ENCODE results near the gene MBP. TPM values are rescaled to one million over a fixed set of nuclear protein-coding genes. Genes with fewer than 3 reads are reported as not detected.
"Not testable (repeated sequence)": the region's sequence is repeated elsewhere in the genome, so short reads cannot be mapped to it uniquely, and the experiment has no call there.

MBP gene
- total RNA-seq, 2 experiments from 2014 or later, result 138 to 148 TPM

- H3K27ac Mint-ChIP-seq, result not testable (repeated sequence)
These were observed 111.1 kb downstream of the MBP start for GRCh38 chr18:77021478-77021877.

GRCh38 chr18:77021075-77021474 is 111.5 kb downstream of the MBP start:
- Mint-ChIP-seq H3K36me3 (peaks cover 31% of the 10 kb centered on the region), H3K4me3 (no peak overlapping the region), H3K4me1 (peaks cover 10% of the 10 kb centered on the region), H3K27ac (no peak overlapping the region), H3K27me3 (no peaks in the 10 kb centered on the region), H3K9me3 (no peaks in the 10 kb centered on the region)
- DNase-seq, result no peak
- no peak for ATAC-seq (ENCODE audit: low read depth)
- POLR2A ChIA-PET, result no interaction called here

More at GRCh38 chr18:77021478-77021877, 111.1 kb downstream of the MBP start:
- ATAC-seq (ENCODE audit: low read depth); DNase-seq; H3K4me1 Mint-ChIP-seq; POLR2A ChIA-PET; H3K27me3 Mint-ChIP-seq; H3K9me3 Mint-ChIP-seq; H3K4me3 Mint-ChIP-seq: not testable (repeated sequence)
- peaks cover 27% of the 10 kb centered on the region for H3K36me3 Mint-ChIP-seq

GRCh38 chr18:77020561-77020960 is 112.0 kb downstream of the MBP start:
- no peaks in the 10 kb centered on the region for H3K27me3 Mint-ChIP-seq
- H3K27ac Mint-ChIP-seq, result no peak overlapping the region
- POLR2A ChIA-PET, result no interaction called here
- H3K36me3 Mint-ChIP-seq, result peaks cover 32% of the 10 kb centered on the region
- DNase-seq, result no peak
- peaks cover 10% of the 10 kb centered on the region for H3K4me1 Mint-ChIP-seq
- no peaks in the 10 kb centered on the region for H3K9me3 Mint-ChIP-seq
- H3K4me3 Mint-ChIP-seq, result no peak overlapping the region
- no peak for ATAC-seq (ENCODE audit: low read depth)

GRCh38 chr18:77019641-77020040 is 112.9 kb downstream of the MBP start:
- no peak for ATAC-seq (ENCODE audit: low read depth)
- Mint-ChIP-seq H3K27ac (peak overlapping the region; percentile 5), H3K4me1 (peaks cover 13% of the 10 kb centered on the region), H3K36me3 (peaks cover 34% of the 10 kb centered on the region), H3K9me3 (no peaks in the 10 kb centered on the region), H3K4me3 (no peak overlapping the region), H3K27me3 (no peaks in the 10 kb centered on the region)
- DNase-seq, result no peak
- POLR2A ChIA-PET, result no interaction called here

GRCh38 chr18:77018650-77019049 is 113.9 kb downstream of the MBP start:
- Mint-ChIP-seq H3K36me3 (peaks cover 33% of the 10 kb centered on the region), H3K4me1 (peaks cover 13% of the 10 kb centered on the region)
- H3K9me3 Mint-ChIP-seq; ATAC-seq (ENCODE audit: low read depth); H3K27me3 Mint-ChIP-seq; DNase-seq; POLR2A ChIA-PET; H3K4me3 Mint-ChIP-seq; H3K27ac Mint-ChIP-seq: not testable (repeated sequence)

GRCh38 chr18:77017355-77017754 is 115.2 kb downstream of the MBP start:
- Mint-ChIP-seq H3K36me3 (peaks cover 33% of the 10 kb centered on the region), H3K27ac (no peak overlapping the region)

GRCh38 chr18:77016936-77017335 is 115.6 kb downstream of the MBP start:
- DNase-seq (no peak), ATAC-seq (ENCODE audit: low read depth) (no peak)
- Mint-ChIP-seq H3K27ac (no peak overlapping the region), H3K36me3 (peaks cover 33% of the 10 kb centered on the region), H3K27me3 (no peaks in the 10 kb centered on the region), H3K4me3 (no peak overlapping the region), H3K4me1 (peaks cover 17% of the 10 kb centered on the region), H3K9me3 (no peaks in the 10 kb centered on the region)
- POLR2A ChIA-PET, result no interaction called here

More at GRCh38 chr18:77017355-77017754, 115.2 kb downstream of the MBP start:
- DNase-seq (no peak), ATAC-seq (ENCODE audit: low read depth) (no peak)
- POLR2A ChIA-PET, result no interaction called here
- Mint-ChIP-seq H3K27me3 (no peaks in the 10 kb centered on the region), H3K9me3 (no peaks in the 10 kb centered on the region), H3K4me1 (peaks cover 14% of the 10 kb centered on the region), H3K4me3 (no peak overlapping the region)

- Mint-ChIP-seq H3K4me1 (peaks cover 12% of the 10 kb centered on the region), H3K4me3 (no peak overlapping the region), H3K9me3 (no peaks in the 10 kb centered on the region), H3K27ac (no peak overlapping the region), H3K27me3 (no peaks in the 10 kb centered on the region), H3K36me3 (peaks cover 32% of the 10 kb centered on the region)
- POLR2A ChIA-PET, result no interaction called here
- DNase-seq (no peak), ATAC-seq (ENCODE audit: low read depth) (no peak)
These were observed 116.5 kb downstream of the MBP start for GRCh38 chr18:77015771-77016710.

- H3K36me3 Mint-ChIP-seq, result peaks cover 32% of the 10 kb centered on the region
These were observed 117.4 kb downstream of the MBP start for GRCh38 chr18:77015169-77015568.

GRCh38 chr18:77014538-77014937 is 118.0 kb downstream of the MBP start:
- H3K4me1 Mint-ChIP-seq, result peaks cover 14% of the 10 kb centered on the region
- ATAC-seq (ENCODE audit: low read depth), result no peak

More at GRCh38 chr18:77015169-77015568, 117.4 kb downstream of the MBP start:
- Mint-ChIP-seq H3K27me3 (no peaks in the 10 kb centered on the region), H3K4me1 (peaks cover 11% of the 10 kb centered on the region), H3K27ac (no peak overlapping the region), H3K9me3 (no peaks in the 10 kb centered on the region), H3K4me3 (no peak overlapping the region)
- no peak for DNase-seq
- POLR2A ChIA-PET, result no interaction called here
- ATAC-seq (ENCODE audit: low read depth), result no peak

GRCh38 chr18:77013811-77014521 is 118.6 kb downstream of the MBP start:
- Mint-ChIP-seq H3K36me3 (peaks cover 27% of the 10 kb centered on the region), H3K4me3 (no peak overlapping the region), H3K27me3 (no peaks in the 10 kb centered on the region), H3K27ac (no peak overlapping the region), H3K9me3 (no peaks in the 10 kb centered on the region), H3K4me1 (peaks cover 14% of the 10 kb centered on the region)
- POLR2A ChIA-PET, result interaction anchor here (1.3 kb wide), 1 partner anchor 16 kb away, joined by 4 read pairs; no protein-coding TSS in a partner anchor
- DNase-seq (no peak), ATAC-seq (ENCODE audit: low read depth) (no peak)

More at GRCh38 chr18:77014538-77014937, 118.0 kb downstream of the MBP start:
- POLR2A ChIA-PET, result no interaction called here
- H3K4me3 Mint-ChIP-seq, result no peak overlapping the region
- no peak for DNase-seq
- H3K27ac Mint-ChIP-seq, result no peak overlapping the region
- H3K36me3 Mint-ChIP-seq, result peaks cover 30% of the 10 kb centered on the region
- no peaks in the 10 kb centered on the region for H3K9me3 Mint-ChIP-seq
- H3K27me3 Mint-ChIP-seq, result no peaks in the 10 kb centered on the region

- Mint-ChIP-seq H3K27me3 (no peaks in the 10 kb centered on the region), H3K9me3 (no peaks in the 10 kb centered on the region), H3K4me1 (peaks cover 14% of the 10 kb centered on the region), H3K36me3 (peaks cover 17% of the 10 kb centered on the region), H3K27ac (no peak overlapping the region), H3K4me3 (no peak overlapping the region)
- POLR2A ChIA-PET, result interaction anchor here (1.3 kb wide), 1 partner anchor 17 kb away, joined by 4 read pairs; no protein-coding TSS in a partner anchor
- ATAC-seq (ENCODE audit: low read depth), result no peak
- no peak for DNase-seq
These were observed 119.6 kb downstream of the MBP start for GRCh38 chr18:77012806-77013541.

GRCh38 chr18:77012120-77012519 is 120.5 kb downstream of the MBP start:
- H3K27me3 Mint-ChIP-seq, result no peaks in the 10 kb centered on the region
- ATAC-seq (ENCODE audit: low read depth), result no peak
- DNase-seq, result no peak
- POLR2A ChIA-PET, result no interaction called here
- no peak overlapping the region for H3K27ac Mint-ChIP-seq
- no peaks in the 10 kb centered on the region for H3K9me3 Mint-ChIP-seq
- peaks cover 15% of the 10 kb centered on the region for H3K4me1 Mint-ChIP-seq
- peaks cover 18% of the 10 kb centered on the region for H3K36me3 Mint-ChIP-seq
- no peak overlapping the region for H3K4me3 Mint-ChIP-seq

Data from activated naive CD8-positive, alpha-beta T cell treated with anti-CD3 and anti-CD28 coated beads, Interleukin-2, amount 10 ng/mL, durations not matched to agents 7 days and 5 days (primary cell).